ENCODE results near the gene POU6F1. TPM values are rescaled to one million over a fixed set of nuclear protein-coding genes. Genes with fewer than 3 reads are reported as not detected.

The POU6F1 gene
- total and polyA plus RNA-seq, 2 of the 8 experiments (the other 6 are each of a cell fraction or from before 2014, with no cell fraction given) = 5.6 to 8.7 TPM

DNA sequence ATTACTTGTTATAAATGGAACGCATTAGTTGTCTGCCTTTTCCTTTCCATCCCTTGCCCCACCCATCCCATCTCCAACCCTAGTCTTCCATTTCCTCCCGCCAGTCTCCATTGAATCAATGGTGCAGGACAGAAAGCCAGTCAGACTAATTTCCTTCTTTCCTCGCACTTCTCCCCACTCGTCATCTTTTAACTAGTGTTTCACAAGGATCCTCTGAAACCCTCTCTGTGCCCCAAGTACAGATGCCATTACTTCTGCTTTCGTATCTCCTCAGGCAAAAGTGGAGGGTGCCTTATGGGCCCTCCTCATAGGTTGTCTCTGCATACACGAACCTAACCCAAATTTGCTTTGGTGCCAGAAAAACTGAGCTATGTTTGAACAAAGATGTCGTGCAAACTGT lies 25.0 kb upstream of the POU6F1 start:
- TF ChIP-seq POLR2AphosphoS5 (IDR thresholded peaks at IDR 0.05; ENCODE audit: low read depth, low read length) = no peak
- no peak for TF ChIP-seq CHD1 (IDR thresholded peaks at IDR 0.05; ENCODE audit: low read depth, low read length)
- TF ChIP-seq, protein P1, sequence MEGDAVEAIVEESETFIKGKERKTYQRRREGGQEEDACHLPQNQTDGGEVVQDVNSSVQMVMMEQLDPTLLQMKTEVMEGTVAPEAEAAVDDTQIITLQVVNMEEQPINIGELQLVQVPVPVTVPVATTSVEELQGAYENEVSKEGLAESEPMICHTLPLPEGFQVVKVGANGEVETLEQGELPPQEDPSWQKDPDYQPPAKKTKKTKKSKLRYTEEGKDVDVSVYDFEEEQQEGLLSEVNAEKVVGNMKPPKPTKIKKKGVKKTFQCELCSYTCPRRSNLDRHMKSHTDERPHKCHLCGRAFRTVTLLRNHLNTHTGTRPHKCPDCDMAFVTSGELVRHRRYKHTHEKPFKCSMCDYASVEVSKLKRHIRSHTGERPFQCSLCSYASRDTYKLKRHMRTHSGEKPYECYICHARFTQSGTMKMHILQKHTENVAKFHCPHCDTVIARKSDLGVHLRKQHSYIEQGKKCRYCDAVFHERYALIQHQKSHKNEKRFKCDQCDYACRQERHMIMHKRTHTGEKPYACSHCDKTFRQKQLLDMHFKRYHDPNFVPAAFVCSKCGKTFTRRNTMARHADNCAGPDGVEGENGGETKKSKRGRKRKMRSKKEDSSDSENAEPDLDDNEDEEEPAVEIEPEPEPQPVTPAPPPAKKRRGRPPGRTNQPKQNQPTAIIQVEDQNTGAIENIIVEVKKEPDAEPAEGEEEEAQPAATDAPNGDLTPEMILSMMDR (IDR thresholded peaks at IDR 0.05; ENCODE audit: control extremely low read depth in 1 of 3, insufficient read depth in 1 of 3, low read depth in 1 of 3, low read length in 3 of 3) = no peak
- no peak for TF ChIP-seq CEBPB (IDR thresholded peaks at IDR 0.05; ENCODE audit: low read depth, low read length)
- no peak for FAIRE-seq

More for the DNA sequence above, 25.0 kb upstream of the POU6F1 start:
- H3K27me3 ChIP-seq (replicated peaks in 1 of 4; ENCODE audit: control insufficient read depth in 3 of 4, extremely low read depth in 1 of 4, insufficient read depth in 3 of 4, low read length in 3 of 4) = no peaks in the 10 kb centered on the region
- H3K14ac ChIP-seq (ENCODE audit: insufficient read length) = no peak overlapping the region
- ChIA-PET POLR2A (ENCODE audit: partially characterized antibody) (interaction anchor here (1.3 to 1.7 kb wide), 4 partner anchors 10 to 182 kb away, joined by 3 to 6 read pairs (median 4); no protein-coding TSS in a partner anchor), CTCF (ENCODE audit: partially characterized antibody) (interaction anchor here (1.2 to 2.4 kb wide), 5 partner anchors 10 to 110 kb away, joined by 3 to 10 read pairs (median 8); no protein-coding TSS in a partner anchor)
- H3K27ac ChIP-seq (ENCODE audit: low read depth, low read length) = no peak overlapping the region
- no peak overlapping the region for H2BK5ac ChIP-seq (ENCODE audit: low read depth, low read length)
- H2AFZ ChIP-seq (ENCODE audit: low read length) = no peak overlapping the region
- no peak overlapping the region for H4K91ac ChIP-seq (replicated peaks; ENCODE audit: insufficient read length, low read length)
- H2BK20ac ChIP-seq (ENCODE audit: low read length) = no peak overlapping the region
- H4K8ac ChIP-seq (ENCODE audit: extremely low read depth, insufficient read depth, low read length) = no peak overlapping the region
- no peak overlapping the region for H3K4me2 ChIP-seq (ENCODE audit: insufficient read depth in 1 of 2, low read depth in 2 of 2, low read length in 2 of 2)
- no peak for DNase-seq (ENCODE audit: low read depth in 1 of 2, low spot score in 2 of 2)
- H2BK120ac ChIP-seq (replicated peaks; ENCODE audit: low read depth, low read length) = no peak overlapping the region
- peaks cover 6% of the 10 kb centered on the region; the same call in 1 of the 2 replicates for H3K79me1 ChIP-seq (ENCODE audit: low read depth, low read length)
- no peak overlapping the region for H3K4me3 ChIP-seq (ENCODE audit: extremely low read depth in 1 of 4, insufficient read depth in 2 of 4, low read depth in 3 of 4, low read length in 4 of 4)
- no peak overlapping the region for H4K5ac ChIP-seq (ENCODE audit: insufficient read length, low read depth, low read length)
- H3K4me1 ChIP-seq (replicated peaks in 1 of 4; ENCODE audit: control insufficient read depth in 3 of 4, insufficient read depth in 4 of 4, low read length in 3 of 4) = peaks cover 0 to 23% (median 9%) of the 10 kb centered on the region in 4 experiments; a peak in 6 of 7 replicates
- H3K9ac ChIP-seq (replicated peaks in 1 of 4; ENCODE audit: extremely low read depth in 1 of 4, low read depth in 3 of 4, low read length in 3 of 4) = no peak overlapping the region
- no peak overlapping the region for H3K4ac ChIP-seq (replicated peaks; ENCODE audit: insufficient read length, low read depth, low read length)
- peaks cover 8% of the 10 kb centered on the region for H3K23me2 ChIP-seq (ENCODE audit: low read depth, low read length)
- 91% methylated on average over 7 of the region's 7 CpGs; no CpG with 5 or more reads in 1 of the 2 experiments for WGBS, 2 experiments (ENCODE audit: extremely low coverage in 1 of 2, insufficient coverage in 1 of 2, insufficient read length in 1 of 2, insufficient replicate concordance in 2 of 2, low coverage in 1 of 2, low lambda C conversion rate in 2 of 2, missing lambda C conversion rate in 1 of 2)
- H2BK12ac ChIP-seq (ENCODE audit: low read depth, low read length) = no peak overlapping the region
- no peak overlapping the region for H2BK15ac ChIP-seq (ENCODE audit: low read length)
- H3K79me2 ChIP-seq (ENCODE audit: control insufficient read depth in 1 of 2, insufficient read depth in 2 of 2, low read length in 2 of 2) = peaks cover 0 to 15% of the 10 kb centered on the region in 2 experiments; a peak in 2 of 4 replicates
- H3K23ac ChIP-seq (ENCODE audit: insufficient read length) = no peak overlapping the region
- no peak overlapping the region for H3K18ac ChIP-seq (ENCODE audit: extremely low read depth, low read length)
- no peaks in the 10 kb centered on the region for H3K9me3 ChIP-seq (ENCODE audit: insufficient read depth in 2 of 2, low read depth in 1 of 2, low read length in 1 of 2)
- no peak overlapping the region for H3K56ac ChIP-seq (replicated peaks; ENCODE audit: insufficient read length, low read depth, low read length)
- H4K20me1 ChIP-seq (replicated peaks in 1 of 2; ENCODE audit: control insufficient read depth in 1 of 2, insufficient read depth in 2 of 2, low read length in 2 of 2) = peaks cover 0 to 2% of the 10 kb centered on the region in 2 experiments
- peaks cover 17 to 44% (median 27%) of the 10 kb centered on the region in 4 experiments for H3K36me3 ChIP-seq (ENCODE audit: control insufficient read depth in 2 of 4, insufficient read depth in 4 of 4, low read length in 3 of 4)
- H2AK5ac ChIP-seq (ENCODE audit: low read depth, low read length) = no peak overlapping the region

All from H1 (cell line).